ENCODE results near the gene HEATR5A.
"Not testable (repeated sequence)": the region's sequence is repeated elsewhere in the genome, so short reads cannot be mapped to it uniquely, and the experiment has no call there.

Gene HEATR5A

DNA sequence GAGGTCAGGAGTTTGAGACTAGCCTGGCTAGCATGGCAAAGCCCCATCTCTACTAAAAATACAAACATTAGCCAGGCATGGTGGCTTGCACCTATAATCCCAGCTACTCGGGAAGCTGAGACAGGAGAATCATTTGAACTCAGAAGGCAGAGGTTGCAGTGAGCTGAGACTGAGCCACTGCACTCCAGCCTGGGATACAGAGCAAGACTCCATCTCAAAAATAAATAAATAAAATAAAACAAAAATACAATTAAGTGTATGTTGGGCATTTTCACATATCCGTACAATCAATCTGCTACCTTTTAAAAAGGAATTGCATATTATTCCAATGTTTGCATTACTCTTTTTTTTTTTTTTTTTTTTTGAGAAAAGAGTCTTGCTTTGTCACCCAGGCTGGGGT, 165.1 kb downstream of the HEATR5A start:
- H3K4me3 ChIP-seq (ENCODE audit: low read depth, low read length), result no peak overlapping the region
- TF ChIP-seq, protein P1, sequence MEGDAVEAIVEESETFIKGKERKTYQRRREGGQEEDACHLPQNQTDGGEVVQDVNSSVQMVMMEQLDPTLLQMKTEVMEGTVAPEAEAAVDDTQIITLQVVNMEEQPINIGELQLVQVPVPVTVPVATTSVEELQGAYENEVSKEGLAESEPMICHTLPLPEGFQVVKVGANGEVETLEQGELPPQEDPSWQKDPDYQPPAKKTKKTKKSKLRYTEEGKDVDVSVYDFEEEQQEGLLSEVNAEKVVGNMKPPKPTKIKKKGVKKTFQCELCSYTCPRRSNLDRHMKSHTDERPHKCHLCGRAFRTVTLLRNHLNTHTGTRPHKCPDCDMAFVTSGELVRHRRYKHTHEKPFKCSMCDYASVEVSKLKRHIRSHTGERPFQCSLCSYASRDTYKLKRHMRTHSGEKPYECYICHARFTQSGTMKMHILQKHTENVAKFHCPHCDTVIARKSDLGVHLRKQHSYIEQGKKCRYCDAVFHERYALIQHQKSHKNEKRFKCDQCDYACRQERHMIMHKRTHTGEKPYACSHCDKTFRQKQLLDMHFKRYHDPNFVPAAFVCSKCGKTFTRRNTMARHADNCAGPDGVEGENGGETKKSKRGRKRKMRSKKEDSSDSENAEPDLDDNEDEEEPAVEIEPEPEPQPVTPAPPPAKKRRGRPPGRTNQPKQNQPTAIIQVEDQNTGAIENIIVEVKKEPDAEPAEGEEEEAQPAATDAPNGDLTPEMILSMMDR (IDR thresholded peaks at IDR 0.05; ENCODE audit: low read depth, low read length), result no peak
- in situ Hi-C loops (cut with HindIII; ENCODE audit: low sequenced_read_pairs), result no loop called here
- no peak for DNase-seq (ENCODE audit: low read depth, low spot score)

DNA sequence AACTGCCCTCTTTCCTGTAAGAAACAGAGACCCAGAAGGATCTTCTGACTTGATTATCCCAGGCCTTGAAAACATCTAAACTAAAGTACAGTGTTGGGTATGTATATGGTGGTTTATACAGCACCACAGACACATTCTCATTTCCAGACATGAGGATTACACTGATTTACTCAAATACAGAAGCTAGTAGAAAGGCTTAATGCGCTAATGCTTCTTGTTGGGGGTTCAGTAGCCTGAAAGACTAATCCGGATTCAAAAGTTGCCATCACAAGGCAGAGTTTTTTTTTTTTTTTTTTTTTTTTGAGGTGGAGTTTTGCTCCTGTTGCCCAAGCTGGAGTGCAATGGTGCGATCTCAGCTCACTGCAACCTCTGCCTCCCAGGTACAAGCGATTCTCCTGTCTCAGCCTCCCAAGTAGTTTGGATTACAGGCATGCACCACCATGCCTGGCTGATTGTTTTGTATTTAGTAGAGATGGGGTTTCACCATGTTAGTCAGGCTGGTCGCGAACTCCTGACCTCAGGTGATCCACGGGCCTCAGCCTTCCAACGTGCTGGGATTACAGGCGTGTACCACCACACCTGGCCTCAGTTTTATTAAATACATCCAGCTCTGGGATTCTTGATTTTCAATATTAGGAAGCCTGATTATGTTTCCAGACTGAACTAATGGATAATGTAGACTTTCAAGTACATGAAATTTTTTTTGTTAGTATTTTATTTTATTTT, 166.4 kb downstream of the HEATR5A start:
- in situ Hi-C loops (cut with HindIII; ENCODE audit: low sequenced_read_pairs), result no loop called here
- TF ChIP-seq, protein P1 (IDR thresholded peaks at IDR 0.05; ENCODE audit: low read depth, low read length), result no peak
- DNase-seq (ENCODE audit: low read depth, low spot score), result no peak
- H3K4me3 ChIP-seq (ENCODE audit: low read depth, low read length), result no peak overlapping the region

DNA sequence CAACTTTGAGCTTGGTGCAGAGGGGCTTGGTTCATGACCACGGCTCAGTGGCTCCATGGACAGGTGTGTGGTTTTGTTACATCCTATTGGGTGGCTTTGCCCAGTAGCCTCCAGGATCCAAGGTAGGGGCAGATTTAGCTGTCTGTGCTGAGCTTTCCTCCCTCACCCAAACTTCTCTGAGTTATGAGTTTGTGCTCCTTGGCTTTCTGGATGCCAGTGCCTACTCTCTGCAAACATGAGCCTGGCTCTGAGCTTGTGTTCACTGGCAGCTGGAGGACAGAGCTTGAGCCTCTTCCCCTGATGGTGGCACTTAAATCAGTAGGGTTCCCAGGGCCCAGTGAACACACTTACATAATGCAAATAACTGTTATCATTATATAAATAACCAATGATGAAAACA, 167.5 kb downstream of the HEATR5A start:
- TF ChIP-seq, protein P1 (IDR thresholded peaks at IDR 0.05; ENCODE audit: low read depth, low read length), result no peak
- DNase-seq (ENCODE audit: low read depth, low spot score), result no peak
- in situ Hi-C loops (cut with HindIII; ENCODE audit: low sequenced_read_pairs), result no loop called here

DNA sequence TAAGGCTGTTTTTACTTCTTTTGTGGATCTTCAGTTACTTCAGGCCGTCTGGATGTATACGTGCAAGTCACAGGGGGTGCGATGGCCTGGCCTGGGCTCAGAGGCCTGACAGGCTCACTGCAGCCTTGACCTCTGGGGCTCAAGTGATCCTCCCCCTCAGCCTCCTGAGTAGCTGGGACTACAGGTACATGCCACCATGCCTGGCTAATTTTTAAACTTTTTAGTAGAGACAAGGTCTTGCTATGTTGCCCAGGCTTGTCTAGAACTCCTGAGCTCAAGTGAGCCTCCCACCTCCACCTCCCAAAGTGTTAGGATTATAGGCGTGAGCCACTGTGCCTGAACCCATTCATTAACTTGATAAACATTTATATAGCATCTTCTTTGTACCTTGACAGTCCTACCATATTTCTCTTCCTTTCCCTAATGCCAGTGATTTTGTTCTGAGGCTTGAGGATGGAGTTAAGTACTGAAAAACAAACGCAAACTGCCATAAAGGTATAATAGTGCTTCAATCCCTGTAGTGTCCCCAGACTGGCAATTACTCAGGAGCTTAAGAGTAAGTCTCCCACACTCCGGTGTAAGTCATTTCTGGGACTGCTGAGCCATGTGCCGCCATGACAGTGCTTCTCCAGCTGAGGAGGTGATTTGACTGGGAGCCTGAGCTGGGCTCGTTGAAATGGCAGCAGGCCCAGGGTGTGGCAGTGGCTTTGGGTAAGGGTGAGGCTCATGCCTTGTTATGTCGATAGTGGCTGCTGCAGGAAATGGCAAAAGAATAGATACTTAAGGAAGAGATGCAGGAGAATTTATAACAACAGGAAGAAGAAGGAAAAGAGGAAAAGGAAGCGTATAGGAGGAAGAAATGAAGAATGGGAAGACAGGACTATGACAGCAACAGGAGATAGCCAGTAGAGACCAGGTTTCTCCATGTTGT, 169.1 kb downstream of the HEATR5A start:
- H3K4me3 ChIP-seq (ENCODE audit: low read depth, low read length), result no peak overlapping the region
- DNase-seq (ENCODE audit: low read depth, low spot score), result no peak
- in situ Hi-C loops (cut with HindIII; ENCODE audit: low sequenced_read_pairs), result no loop called here
- TF ChIP-seq, protein P1 (IDR thresholded peaks at IDR 0.05; ENCODE audit: low read depth, low read length), result no peak

More for the DNA sequence above, 167.5 kb downstream of the HEATR5A start:
- no peak overlapping the region for H3K4me3 ChIP-seq (ENCODE audit: low read depth, low read length)

DNA sequence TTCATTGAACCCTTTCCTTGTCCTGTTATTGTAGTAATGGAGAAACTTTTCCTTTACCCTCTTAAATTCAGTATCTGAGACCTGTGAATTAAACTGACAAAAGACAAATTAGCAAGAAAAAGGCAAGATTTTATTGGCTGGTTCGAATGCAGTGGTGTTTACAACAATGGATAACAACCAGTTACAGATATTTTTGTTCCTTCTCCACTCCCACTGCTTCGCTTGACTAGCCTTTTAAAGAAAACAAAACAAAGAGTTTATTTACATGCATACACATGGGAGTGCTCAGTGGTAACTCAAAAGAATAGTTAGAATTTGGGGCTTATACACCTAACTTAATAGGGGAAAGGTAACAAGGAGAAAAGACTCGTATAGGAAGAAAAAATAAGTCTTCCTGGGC, 175.7 kb downstream of the HEATR5A start:
- TF ChIP-seq, protein P1 (IDR thresholded peaks at IDR 0.05; ENCODE audit: low read depth, low read length), result no peak
- in situ Hi-C loops (cut with HindIII; ENCODE audit: low sequenced_read_pairs), result no loop called here
- H3K4me3 ChIP-seq (ENCODE audit: low read depth, low read length), result no peak overlapping the region

DNA sequence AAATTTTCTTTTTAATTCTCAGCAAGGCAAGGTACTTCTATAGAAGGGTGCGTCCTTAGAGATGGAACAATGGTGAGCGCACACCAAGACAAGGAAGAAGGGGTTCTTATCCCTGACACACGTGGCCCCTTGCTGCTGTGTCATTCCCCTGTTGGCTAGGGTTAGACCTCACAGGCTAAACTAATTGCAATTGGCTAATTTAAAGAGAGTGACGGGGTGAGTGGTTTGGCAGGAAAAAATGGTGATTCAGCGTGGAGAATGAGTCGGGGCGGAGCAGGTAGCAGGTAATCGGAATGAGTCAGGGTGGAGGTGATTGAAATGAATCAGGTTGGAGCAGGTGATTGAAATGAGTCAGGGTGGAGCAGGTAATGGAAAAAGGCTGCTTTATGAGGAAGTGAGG, 176.5 kb downstream of the HEATR5A start:
- TF ChIP-seq, protein P1 (IDR thresholded peaks at IDR 0.05; ENCODE audit: low read depth, low read length), result no peak
- no peak for DNase-seq (ENCODE audit: low read depth, low spot score)
- H3K4me3 ChIP-seq (ENCODE audit: low read depth, low read length), result no peak overlapping the region
- in situ Hi-C loops (cut with HindIII; ENCODE audit: low sequenced_read_pairs), result no loop called here

More for the DNA sequence above, 175.7 kb downstream of the HEATR5A start:
- DNase-seq (ENCODE audit: low read depth, low spot score), result no peak

DNA sequence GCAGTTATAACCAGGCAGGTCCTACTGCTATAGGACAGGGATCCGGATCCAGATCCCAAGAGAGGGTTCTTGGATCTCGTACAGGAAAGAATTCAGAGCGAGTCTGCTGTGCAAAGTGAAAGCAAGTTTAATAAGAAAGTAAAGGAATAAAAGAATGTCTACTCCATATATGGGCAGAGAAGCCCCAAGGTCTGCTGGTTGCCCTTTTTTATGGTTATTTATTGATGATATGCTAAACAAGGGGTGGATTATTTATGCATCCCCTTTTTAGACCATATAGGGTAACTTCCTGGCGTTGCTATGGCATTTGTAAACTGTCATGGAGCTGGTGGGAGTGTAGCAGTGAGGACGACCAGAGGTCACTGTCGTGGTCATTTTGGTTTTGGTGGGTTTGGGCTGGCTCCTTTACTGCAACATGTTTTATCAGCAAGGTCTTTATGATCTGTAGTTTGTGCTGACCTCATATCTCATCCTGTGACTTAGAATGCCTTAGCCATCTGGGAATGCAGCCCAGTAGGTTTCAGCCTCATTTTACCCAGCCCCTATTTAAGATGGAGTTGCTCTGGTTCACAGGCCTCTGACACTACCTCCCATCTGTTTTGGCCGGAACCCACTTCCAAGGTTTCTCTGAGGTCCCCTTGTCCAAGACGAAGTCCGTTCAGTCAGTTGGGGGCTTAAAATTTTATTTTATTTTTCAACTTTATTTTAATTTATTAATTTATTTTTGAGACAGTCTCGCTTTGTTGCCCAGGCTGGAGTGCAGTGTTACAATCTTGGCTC, 178.0 kb downstream of the HEATR5A start:
- H3K4me3 ChIP-seq (ENCODE audit: low read depth, low read length); in situ Hi-C loops (cut with HindIII; ENCODE audit: low sequenced_read_pairs): not testable (repeated sequence)
- peak; percentile 43 for DNase-seq (ENCODE audit: low read depth, low spot score)
